ENCODE results near the gene DDHD1. TPM values are rescaled to one million over a fixed set of nuclear protein-coding genes. Genes with fewer than 3 reads are reported as not detected.

The DDHD1 gene
- total and polyA plus RNA-seq, 7 donors = 2.8 to 7.6 (median 4.6) TPM

GRCh38 chr14:53152184-53152886 is 788 bp downstream of the DDHD1 start:
- peak; percentile 58 to 74 for DNase-seq
- peak; percentile 26 to 70 (median 60) for ATAC-seq
- Histone ChIP-seq H3K4me3 (peak overlapping the region; percentile 78), H3K9me3 (no peaks in the 10 kb centered on the region), H3K4me1 (peaks cover 11% of the 10 kb centered on the region), H3K27me3 (ENCODE audit: insufficient read depth in 3 of 3, low read length in 2 of 3) (no peaks in the 10 kb centered on the region), H3K27ac (peak overlapping the region; percentile 85), H3K36me3 (ENCODE audit: insufficient read depth in 1 of 2, low read depth in 1 of 2) (peaks cover 0 to 2% of the 10 kb centered on the region in 2 donors)
- intact Hi-C loops (cut with DNase I) = loop anchor here in 1 of 2 donors (10.0 kb wide), 1 partner anchor 142 kb away; no protein-coding TSS in a partner anchor
- 0 to 1% (median 0%) methylated on average over 63 to 73 of the region's 73 CpGs for WGBS, 3 donors
- TF ChIP-seq, protein P1, sequence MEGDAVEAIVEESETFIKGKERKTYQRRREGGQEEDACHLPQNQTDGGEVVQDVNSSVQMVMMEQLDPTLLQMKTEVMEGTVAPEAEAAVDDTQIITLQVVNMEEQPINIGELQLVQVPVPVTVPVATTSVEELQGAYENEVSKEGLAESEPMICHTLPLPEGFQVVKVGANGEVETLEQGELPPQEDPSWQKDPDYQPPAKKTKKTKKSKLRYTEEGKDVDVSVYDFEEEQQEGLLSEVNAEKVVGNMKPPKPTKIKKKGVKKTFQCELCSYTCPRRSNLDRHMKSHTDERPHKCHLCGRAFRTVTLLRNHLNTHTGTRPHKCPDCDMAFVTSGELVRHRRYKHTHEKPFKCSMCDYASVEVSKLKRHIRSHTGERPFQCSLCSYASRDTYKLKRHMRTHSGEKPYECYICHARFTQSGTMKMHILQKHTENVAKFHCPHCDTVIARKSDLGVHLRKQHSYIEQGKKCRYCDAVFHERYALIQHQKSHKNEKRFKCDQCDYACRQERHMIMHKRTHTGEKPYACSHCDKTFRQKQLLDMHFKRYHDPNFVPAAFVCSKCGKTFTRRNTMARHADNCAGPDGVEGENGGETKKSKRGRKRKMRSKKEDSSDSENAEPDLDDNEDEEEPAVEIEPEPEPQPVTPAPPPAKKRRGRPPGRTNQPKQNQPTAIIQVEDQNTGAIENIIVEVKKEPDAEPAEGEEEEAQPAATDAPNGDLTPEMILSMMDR (IDR thresholded peaks at IDR 0.05) = no peak

- peak in 1 of 2 donors; percentile 72 for DNase-seq
- no peaks in the 10 kb centered on the region for H3K27me3 ChIP-seq (ENCODE audit: insufficient read depth in 3 of 3, low read length in 2 of 3)
Observed at GRCh38 chr14:53151523-53152183, 1.5 kb downstream of the DDHD1 start.

GRCh38 chr14:53149668-53150316 is 3.3 kb downstream of the DDHD1 start:
- 94 to 97% (median 94%) methylated on average over 4 of the region's 4 CpGs for WGBS, 3 donors
- DNase-seq (no peak), ATAC-seq (no peak)
- Histone ChIP-seq H3K4me1 (peaks cover 11% of the 10 kb centered on the region), H3K4me3 (no peak overlapping the region), H3K27me3 (ENCODE audit: insufficient read depth in 3 of 3, low read length in 2 of 3) (no peaks in the 10 kb centered on the region), H3K27ac (no peak overlapping the region), H3K36me3 (ENCODE audit: insufficient read depth in 1 of 2, low read depth in 1 of 2) (no peaks in the 10 kb centered on the region), H3K9me3 (no peaks in the 10 kb centered on the region)
- intact Hi-C loops (cut with DNase I) = loop anchor here in 1 of 2 donors (10.0 kb wide), 1 partner anchor 145 kb away; no protein-coding TSS in a partner anchor
- TF ChIP-seq, protein P1 (IDR thresholded peaks at IDR 0.05) = no peak

More at GRCh38 chr14:53151523-53152183, 1.5 kb downstream of the DDHD1 start:
- TF ChIP-seq, protein P1 (IDR thresholded peaks at IDR 0.05) = no peak
- peak overlapping the region; percentile 78 for H3K4me3 ChIP-seq
- 3 to 6% (median 3%) methylated on average over 21 to 25 of the region's 25 CpGs for WGBS, 3 donors
- H3K9me3 ChIP-seq = no peaks in the 10 kb centered on the region
- intact Hi-C loops (cut with DNase I) = loop anchor here in 1 of 2 donors (10.0 kb wide), 1 partner anchor 143 kb away; no protein-coding TSS in a partner anchor
- peak overlapping the region; percentile 85 for H3K27ac ChIP-seq
- peak; percentile 12 to 65 (median 33) for ATAC-seq
- H3K4me1 ChIP-seq = peaks cover 11% of the 10 kb centered on the region
- no peaks in the 10 kb centered on the region for H3K36me3 ChIP-seq (ENCODE audit: insufficient read depth in 1 of 2, low read depth in 1 of 2)

GRCh38 chr14:53148671-53149070 is 4.5 kb downstream of the DDHD1 start:
- TF ChIP-seq, protein P1 (IDR thresholded peaks at IDR 0.05) = no peak
- Histone ChIP-seq H3K27ac (no peak overlapping the region), H3K27me3 (ENCODE audit: insufficient read depth in 3 of 3, low read length in 2 of 3) (no peaks in the 10 kb centered on the region), H3K9me3 (no peaks in the 10 kb centered on the region), H3K4me1 (peaks cover 11% of the 10 kb centered on the region), H3K4me3 (no peak overlapping the region), H3K36me3 (ENCODE audit: insufficient read depth in 1 of 2, low read depth in 1 of 2) (no peaks in the 10 kb centered on the region)
- ATAC-seq = no peak
- intact Hi-C loops (cut with DNase I) = no loop called here
- no peak for DNase-seq
